ENCODE measurements around the gene PTCH2.

The PTCH2 gene

DNA sequence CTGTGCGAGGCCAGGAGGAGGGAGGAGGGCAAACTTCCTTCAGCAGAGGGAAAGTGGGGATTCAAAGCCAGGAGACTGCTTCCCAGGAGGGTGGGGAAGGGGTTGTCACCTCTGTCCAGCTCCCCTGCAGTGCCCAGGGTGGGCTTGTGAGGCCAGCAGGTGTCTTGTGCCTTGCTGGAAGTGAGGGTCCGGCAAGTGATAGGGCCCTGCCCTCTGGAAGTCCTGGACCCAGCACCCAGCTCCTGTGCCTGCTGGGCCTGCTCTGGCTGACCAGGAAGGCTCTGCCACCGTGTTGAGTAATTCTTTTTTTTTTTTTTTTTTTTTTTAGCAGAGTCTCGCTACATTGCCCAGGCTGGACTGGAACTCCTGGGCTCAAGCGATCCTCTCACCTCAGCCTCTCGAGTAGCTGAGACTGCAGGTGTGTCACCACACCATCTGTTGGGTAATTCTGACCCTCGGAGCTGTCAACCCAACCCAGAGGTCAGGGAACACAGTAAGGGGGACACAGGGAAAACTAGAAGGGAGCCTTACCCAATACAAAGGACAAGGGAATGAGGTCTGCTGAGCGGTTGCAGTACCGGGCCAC, 56.1 kb downstream of the PTCH2 start:
- FAIRE-seq (no peak), DNase-seq (ENCODE audit: insufficient read length, low spot score) (no peak)
- TF ChIP-seq, protein P1, sequence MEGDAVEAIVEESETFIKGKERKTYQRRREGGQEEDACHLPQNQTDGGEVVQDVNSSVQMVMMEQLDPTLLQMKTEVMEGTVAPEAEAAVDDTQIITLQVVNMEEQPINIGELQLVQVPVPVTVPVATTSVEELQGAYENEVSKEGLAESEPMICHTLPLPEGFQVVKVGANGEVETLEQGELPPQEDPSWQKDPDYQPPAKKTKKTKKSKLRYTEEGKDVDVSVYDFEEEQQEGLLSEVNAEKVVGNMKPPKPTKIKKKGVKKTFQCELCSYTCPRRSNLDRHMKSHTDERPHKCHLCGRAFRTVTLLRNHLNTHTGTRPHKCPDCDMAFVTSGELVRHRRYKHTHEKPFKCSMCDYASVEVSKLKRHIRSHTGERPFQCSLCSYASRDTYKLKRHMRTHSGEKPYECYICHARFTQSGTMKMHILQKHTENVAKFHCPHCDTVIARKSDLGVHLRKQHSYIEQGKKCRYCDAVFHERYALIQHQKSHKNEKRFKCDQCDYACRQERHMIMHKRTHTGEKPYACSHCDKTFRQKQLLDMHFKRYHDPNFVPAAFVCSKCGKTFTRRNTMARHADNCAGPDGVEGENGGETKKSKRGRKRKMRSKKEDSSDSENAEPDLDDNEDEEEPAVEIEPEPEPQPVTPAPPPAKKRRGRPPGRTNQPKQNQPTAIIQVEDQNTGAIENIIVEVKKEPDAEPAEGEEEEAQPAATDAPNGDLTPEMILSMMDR (IDR thresholded peaks at IDR 0.05; ENCODE audit: insufficient read depth, missing control alignments) = no peak

DNA sequence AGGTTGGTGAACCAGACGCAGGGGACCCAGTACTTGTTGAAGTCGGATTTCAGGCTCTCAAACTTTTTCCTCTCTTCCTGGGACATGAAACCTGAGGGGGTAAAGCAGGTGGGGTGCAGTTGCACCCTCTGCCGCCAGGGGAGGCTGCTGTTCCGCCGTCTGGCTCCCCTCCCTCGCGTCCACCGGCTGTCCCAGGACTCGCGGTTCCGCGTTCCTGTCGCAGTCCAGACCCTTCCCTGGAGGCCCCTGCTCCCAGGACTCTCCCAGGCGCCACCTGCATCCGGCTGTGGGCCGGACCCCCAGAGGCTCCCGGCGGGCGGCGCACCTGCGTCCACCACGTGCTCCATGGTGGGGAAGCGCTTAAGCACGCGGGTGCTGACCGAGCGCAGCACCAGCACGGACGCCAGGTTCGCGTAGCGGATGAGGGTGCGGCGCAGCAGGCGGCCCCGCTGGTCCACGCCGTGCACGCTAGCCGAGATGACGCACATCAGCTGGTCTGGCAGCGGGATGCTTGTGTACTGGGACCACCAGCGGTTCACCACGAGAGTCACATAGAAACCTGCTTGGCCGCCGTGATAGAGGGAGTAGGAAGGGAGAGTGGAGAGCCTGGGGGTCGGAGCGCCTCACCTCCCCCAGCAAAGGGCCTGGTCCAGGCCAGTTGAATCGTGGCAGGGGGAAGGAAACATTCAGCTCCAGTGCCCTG, 56.8 kb downstream of the PTCH2 start:
- FAIRE-seq (no peak), DNase-seq (ENCODE audit: insufficient read length, low spot score) (no peak)

DNA sequence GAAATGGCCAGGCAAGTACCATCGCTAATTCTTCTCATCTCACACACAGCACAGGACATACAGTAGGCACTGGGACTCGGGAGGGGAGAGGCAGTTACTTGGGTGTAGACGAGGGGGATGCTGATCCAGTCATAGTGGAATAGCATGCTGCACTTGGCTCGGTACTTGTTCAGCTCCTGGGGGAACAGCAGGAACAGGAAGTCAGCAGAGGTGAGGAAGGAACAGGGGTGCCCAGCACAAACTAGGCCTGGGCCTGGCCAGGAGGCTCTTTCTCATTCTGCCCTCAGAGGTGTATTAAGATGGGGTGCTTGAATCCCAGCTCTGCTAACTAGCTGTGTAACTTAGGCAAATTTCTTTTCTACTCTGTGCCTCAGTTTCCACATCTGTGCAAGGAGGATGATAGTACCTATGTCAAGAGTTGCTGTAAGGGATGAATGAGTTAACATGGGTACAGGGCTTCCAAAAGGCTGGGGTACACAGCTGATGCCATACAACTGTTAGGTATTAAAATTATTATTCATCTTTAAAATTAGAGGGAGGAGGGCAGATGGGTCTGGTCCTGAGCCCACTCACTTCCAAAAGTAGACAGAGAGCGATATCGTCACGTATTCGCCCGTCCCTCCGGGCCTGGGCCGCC, 57.4 kb downstream of the PTCH2 start:
- FAIRE-seq (no peak), DNase-seq (ENCODE audit: insufficient read length, low spot score) (no peak)
- TF ChIP-seq, protein P1 (IDR thresholded peaks at IDR 0.05; ENCODE audit: insufficient read depth, missing control alignments) = no peak

More for the DNA sequence above, 56.8 kb downstream of the PTCH2 start:
- TF ChIP-seq, protein P1 (IDR thresholded peaks at IDR 0.05; ENCODE audit: insufficient read depth, missing control alignments) = peak; percentile 70

DNA sequence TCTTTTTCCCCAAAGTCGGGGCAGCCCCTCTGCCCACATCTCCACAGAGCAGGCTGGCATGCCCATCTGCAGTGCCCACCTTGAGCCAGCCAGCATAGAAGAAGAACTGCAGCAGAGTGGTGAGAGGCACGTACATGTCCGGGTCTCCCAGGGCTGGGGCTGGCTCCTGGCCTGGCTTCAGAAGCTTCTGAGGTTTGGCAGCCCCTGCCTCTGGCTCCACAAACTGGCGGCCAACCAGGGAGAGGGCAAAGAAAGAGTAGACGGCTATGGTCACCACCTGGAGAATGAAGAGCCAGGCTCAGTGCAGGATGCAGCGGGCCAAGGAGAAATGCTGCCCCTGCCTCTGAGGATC, 58.0 kb downstream of the PTCH2 start:
- DNase-seq (ENCODE audit: insufficient read length, low spot score) (no peak), FAIRE-seq (no peak)
- TF ChIP-seq, protein P1 (IDR thresholded peaks at IDR 0.05; ENCODE audit: insufficient read depth, missing control alignments) = no peak

DNA sequence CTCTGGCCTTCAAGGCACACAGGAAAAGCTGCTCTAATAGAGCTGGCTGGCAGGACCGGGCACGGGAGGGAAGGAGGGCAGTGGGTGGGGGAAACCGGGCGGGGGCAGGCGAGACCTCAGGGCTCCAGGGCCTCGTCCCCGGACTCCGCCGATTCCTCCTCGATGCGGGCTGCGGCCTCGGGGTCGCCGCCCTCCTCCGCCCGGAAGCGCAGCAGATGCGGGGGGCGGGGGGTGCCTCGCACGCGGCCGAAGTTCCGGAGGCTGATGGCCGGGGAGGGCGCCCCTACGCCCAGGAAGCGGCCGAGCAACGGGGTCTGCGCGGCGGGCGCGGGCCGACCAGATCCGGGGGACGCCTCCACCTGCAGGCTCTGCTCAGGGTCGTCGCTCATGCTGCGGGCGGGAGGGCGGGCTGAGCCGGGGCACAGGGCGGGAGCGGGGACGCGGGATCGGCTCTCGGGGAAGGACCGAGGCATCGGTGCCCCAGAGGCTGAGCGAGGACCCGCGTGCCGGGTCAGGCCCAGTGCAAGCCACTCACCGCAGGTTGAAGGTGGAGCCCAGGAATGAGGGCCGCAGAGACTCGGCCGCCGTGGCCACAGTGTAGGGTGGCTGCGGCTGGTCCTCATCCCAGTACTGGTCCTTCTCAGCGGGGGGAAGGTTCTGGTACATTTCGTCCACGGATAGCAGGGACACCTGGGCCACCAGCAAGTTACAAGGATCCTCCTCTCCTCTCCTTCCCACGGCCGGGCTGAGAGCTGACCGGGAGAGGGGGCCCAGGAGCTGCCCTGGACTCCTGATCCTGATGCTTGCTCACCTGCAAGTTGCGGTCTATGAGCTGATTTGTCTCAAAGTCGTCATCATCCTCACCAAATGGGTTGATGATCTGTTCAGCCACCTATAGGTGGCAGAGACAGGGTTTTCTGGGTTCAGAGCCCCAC, 58.7 kb downstream of the PTCH2 start:
- DNase-seq (ENCODE audit: insufficient read length, low spot score) (no peak), FAIRE-seq (no peak)
- TF ChIP-seq, protein P1 (IDR thresholded peaks at IDR 0.05; ENCODE audit: insufficient read depth, missing control alignments) = no peak

DNA sequence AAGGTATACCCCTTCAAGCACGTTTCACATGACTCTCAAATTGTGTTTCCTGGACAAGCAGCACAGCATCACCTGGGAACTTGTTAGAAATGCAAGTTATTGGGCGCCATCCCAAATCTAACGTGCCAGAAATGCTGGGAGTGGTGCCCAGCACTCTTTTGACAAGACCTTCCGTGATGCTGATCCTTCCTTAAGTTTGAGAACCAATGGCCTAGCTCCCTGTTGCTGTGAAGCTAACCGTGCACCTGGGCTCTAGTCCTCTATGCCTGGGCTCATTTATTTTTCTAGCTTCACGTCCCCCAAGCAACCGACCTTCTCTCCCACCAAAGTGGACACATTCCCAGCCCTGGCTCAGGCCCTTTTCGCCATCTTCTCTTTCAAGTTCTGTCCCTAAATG, 59.4 kb downstream of the PTCH2 start:
- TF ChIP-seq, protein P1 (IDR thresholded peaks at IDR 0.05; ENCODE audit: insufficient read depth, missing control alignments) = no peak
- no peak for FAIRE-seq
- DNase-seq (ENCODE audit: insufficient read length, low spot score) = no peak

Data from D721Med (cell line).